D341Med (cell line): ENCODE measurements around the gene SPSB3.

Experiments
- DNase-seq: peaks from one replicate; pipeline ENCODE4 v3.0.0; 2012; ENCODE audit warnings: low spot score

The SPSB3 gene

GRCh38 chr16:1788708-1789100, 6.3 kb upstream of the SPSB3 start:
- no peak for DNase-seq

- no peak for DNase-seq
These were observed 5.8 kb upstream of the SPSB3 start for GRCh38 chr16:1788095-1788707.

- DNase-seq = no peak
These were observed 5.1 kb upstream of the SPSB3 start for GRCh38 chr16:1787322-1788094.

DNA sequence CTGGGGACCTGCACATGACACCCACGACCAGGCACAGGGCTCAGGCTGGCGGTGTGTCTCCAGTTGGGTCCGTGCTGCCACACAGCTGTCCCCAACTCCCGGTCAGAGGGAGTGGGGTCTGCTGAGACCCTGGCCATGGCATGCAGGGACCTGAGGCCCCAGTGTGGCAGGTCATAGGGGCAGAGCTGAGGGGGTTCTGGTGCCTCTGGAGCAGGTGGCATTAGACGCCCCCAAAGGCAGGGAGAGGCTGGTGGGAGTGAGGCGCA, 4.6 kb upstream of the SPSB3 start:
- DNase-seq = no peak

DNA sequence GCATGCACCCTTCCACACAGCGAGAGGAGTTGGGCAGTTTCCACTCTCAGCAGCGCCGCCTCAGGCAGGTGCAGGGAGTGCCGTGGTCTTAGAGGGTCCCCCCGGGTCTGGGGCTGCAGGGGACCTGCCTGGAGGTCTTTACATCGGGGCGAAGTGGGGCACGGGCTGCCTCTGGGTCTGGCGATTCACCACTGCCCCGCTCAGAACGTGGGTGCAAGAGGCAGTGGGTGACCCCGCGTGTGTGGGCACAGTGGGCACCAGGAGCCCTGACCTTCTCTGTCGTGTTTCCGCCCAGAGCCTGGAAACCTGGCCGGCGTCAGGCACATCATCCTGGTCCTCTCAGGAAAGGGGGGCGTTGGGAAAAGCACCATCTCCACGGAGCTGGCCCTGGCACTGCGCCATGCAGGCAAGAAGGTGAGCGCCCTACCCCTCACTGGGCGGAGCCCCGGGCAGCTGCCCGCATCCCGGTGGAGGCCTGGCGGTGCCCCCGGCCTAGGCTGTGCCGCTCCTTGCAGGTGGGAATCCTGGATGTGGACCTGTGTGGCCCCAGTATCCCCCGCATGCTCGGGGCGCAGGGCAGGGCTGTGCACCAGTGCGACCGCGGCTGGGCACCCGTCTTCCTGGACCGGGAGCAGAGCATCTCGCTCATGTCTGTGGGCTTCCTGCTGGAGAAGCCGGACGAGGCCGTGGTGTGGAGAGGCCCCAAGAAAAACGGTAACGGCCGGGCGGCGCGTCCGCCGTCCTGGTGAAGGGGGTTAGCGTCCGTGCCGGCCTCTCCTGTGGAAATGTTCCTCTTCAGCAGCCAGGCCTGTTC, 4.1 kb upstream of the SPSB3 start:
- DNase-seq = no peak

DNA sequence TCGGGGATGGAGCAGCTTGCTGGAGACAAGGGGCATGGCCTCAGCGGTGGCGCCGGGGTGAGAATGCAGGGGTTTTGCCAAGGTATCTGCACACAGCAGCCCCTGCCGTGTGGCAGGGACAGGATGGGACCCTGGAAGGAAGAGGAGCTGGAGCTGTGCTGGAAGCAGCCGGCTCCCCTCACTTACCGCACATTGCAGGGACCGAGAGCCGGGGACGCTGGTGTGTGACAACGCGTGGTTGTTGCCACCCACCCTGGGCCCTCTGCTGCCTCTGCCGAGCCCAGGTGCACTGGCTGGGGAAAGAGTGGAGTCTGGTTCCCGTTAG, 3.4 kb upstream of the SPSB3 start:
- no peak for DNase-seq

GRCh38 chr16:1784977-1785845, 2.8 kb upstream of the SPSB3 start:
- no peak for DNase-seq

- peak; percentile 69 for DNase-seq
These were observed 488 bp downstream of the SPSB3 start for GRCh38 chr16:1781758-1782407.

DNA sequence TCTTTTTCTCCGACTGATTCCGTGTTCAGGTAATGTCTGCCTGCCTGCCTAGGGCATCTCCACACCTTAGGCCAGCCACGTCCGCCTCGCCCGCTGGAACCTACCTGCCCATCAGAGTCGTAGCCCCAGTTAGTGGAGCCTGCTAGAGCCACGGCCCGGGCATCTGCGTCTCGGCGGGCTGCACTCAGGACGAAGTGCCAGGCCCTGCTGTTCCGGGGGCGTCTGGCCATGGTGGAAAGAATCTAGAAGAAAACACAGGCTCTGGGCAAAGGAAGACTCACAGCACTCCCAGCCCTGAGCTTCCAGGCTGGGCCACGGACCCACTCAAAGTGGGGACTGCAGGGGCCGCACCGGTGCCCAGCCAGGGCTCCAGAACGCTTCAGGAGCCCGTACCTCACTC, 1.1 kb downstream of the SPSB3 start:
- DNase-seq = no peak

- DNase-seq = no peak
These were observed 1.7 kb downstream of the SPSB3 start for GRCh38 chr16:1780677-1781072.

GRCh38 chr16:1779741-1780676, 2.4 kb downstream of the SPSB3 start:
- no peak for DNase-seq

GRCh38 chr16:1779234-1779701, 3.1 kb downstream of the SPSB3 start:
- no peak for DNase-seq

GRCh38 chr16:1778200-1779179, 3.9 kb downstream of the SPSB3 start:
- no peak for DNase-seq

DNA sequence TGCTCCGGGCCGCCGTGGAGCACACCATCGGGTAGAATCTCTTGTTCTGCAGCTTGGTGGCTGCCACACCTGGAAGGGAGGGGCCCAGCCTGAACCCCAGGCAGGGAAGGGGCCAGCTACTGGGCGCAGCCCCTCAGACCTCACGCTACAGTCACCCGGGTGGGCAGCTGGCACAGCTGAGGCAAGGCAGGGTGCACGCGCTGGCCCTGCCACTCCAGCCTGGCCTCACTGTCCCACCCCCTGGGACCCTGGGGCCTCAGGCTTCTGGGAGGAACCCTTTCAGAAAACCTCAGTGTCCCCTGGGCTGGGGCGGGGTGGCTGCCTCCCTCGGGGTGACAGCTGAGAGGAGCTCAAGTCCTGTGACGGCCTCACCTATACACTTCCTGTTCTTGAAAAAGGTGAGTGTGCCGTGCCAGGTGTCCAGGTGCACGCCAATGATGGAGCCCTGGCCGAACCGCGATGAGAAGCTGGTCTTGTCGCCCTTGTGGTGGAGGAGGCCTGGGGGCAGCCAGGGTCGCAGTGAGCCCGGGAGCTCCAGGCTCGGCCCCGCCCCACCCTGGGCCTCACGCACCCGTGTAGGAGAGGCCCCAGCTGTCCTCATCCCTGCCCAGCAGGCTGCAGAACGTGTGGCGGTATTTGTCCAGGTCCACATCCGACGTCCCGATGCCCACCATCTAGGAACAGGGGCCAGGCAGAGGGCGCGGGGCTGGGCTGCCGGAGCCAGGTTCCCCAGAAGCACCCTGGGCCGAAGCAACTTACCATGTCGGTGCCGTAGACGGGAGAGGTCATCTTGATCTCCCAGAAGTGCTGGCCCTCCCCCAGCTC, 4.8 kb downstream of the SPSB3 start:
- DNase-seq = no peak

DNA sequence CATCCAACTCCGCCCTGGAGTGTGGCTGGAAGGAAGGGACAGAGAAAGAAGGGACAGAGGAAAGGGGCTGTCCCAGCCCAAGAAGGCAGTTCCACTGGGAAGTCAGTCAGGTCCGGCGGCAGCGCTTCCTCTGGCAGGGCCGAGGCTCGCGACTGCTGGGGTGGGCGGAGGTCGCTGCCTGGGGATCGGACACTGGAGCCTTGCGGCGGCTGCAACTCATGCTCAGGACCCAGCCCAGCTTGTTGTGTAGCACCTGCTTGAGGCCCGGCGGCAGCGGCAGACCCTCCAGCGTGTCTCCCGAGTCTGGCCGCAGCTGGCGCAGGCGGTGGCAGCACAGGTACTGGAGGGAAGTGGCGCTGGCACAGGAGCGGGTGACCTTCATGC, 5.4 kb downstream of the SPSB3 start:
- DNase-seq = no peak

- DNase-seq = no peak
These were observed 5.8 kb downstream of the SPSB3 start for GRCh38 chr16:1776672-1776955.

DNA sequence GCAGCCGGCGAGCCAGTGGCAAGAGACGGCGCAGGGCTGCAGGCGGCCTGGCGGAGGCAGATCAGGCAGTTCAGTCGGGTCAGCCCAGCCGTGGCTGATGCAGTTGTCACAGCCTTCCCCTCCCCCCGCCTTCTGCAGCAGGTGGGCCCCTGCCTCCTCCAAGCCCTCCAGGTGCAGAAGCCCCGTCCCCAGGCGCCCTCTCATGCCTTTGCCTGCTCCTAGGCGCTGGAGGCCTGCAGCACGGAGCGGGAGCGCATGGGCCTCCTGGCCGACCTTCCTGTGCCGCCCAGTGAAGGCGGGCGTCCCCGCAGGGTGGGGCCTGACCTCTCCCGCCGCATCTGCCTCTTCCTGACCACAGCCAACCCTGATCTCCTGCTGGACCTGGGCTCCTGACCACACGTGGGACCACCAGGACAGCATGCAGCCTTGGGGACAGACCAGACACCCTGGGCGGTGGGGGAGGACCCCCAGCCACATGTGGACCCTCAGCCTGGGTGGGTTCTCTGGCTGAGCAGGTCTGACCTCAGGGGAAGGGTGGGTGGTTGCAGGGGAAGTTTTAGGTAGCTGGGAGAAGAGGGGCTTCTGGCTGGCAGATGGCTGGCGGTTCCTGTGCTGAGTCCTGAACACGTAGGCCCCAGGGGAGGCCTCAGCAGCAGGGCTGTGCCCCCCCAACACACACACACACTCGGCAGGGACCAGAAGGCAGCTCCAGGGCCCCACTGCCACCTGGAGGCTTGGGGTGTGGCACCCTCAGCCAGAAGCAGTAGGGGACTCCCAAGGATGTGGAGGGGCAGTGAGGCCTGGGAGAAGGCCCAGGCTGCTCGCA, 6.3 kb downstream of the SPSB3 start:
- peak; percentile 69 for DNase-seq
